ENCODE data around the gene MAPK10. TPM values are rescaled to one million over a fixed set of nuclear protein-coding genes. Genes with fewer than 3 reads are reported as not detected.

The MAPK10 gene
- total and polyA plus RNA-seq, 2 experiments from 2014 or later, result 3.6 to 8.1 TPM

DNA sequence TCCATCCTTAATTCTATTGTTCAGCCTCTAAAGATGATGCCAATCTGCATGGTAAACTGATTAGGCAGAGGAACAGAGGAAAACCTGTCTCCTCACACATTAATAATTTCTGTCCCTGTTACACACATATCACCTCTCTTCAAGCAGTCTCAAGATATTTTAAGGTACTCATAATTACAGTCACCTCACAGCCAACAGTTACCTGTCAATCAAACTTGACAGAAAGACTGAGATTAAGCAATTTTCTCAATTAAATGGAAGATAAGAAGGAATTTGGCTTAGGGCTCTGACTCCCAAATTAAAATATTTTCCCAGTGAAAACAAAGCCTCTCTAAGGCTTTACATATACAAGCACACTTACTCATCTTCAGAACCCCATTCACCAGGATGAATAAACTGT is 85.2 kb downstream of the MAPK10 start:
- Histone ChIP-seq H3K36me3 (ENCODE audit: insufficient read depth) (no peaks in the 10 kb centered on the region), H3F3A (replicated peaks; ENCODE audit: low read depth) (no peaks in the 10 kb centered on the region), H2AFZ (no peak overlapping the region), H4K20me1 (replicated peaks; ENCODE audit: insufficient read depth) (no peaks in the 10 kb centered on the region), H3K4me3 (no peak overlapping the region), H3K79me2 (replicated peaks; ENCODE audit: insufficient read depth) (no peaks in the 10 kb centered on the region), H3K27me3 (ENCODE audit: insufficient read depth) (no peaks in the 10 kb centered on the region), H3K4me1 (ENCODE audit: insufficient read depth) (no peaks in the 10 kb centered on the region), H3K27ac (ENCODE audit: low read depth) (no peak overlapping the region), H3K9me2 (ENCODE audit: insufficient read depth) (no peaks in the 10 kb centered on the region), H3K4me2 (no peak overlapping the region)
- Mint-ChIP-seq H3K4me3 (no peak overlapping the region), H3K4me1 (peaks cover 4% of the 10 kb centered on the region; the same call in 2 of the 3 replicates), H3K36me3 (ENCODE audit: low read depth) (no peaks in the 10 kb centered on the region), H3K27ac (no peak overlapping the region), H3K27me3 (ENCODE audit: insufficient read depth, low read depth, poor library complexity) (no peaks in the 10 kb centered on the region), H3K9me3 (no peaks in the 10 kb centered on the region; the same call in 2 of the 3 replicates)
- DNase-seq (ENCODE audit: low spot score), result no peak
- ATAC-seq, result no peak
- TF ChIP-seq NANOG (IDR thresholded peaks at IDR 0.05; ENCODE audit: borderline replicate concordance) (no peak), EZH2 (IDR thresholded peaks at IDR 0.05; ENCODE audit: low read depth, unreplicated experiment) (no peak), CREB1 (CRISPR knock-in tag; IDR thresholded peaks at IDR 0.05; ENCODE audit: low read depth) (no peak), STAT1 (IDR thresholded peaks at IDR 0.05; ENCODE audit: unreplicated experiment) (no peak), ZNF114 (CRISPR knock-in tag; IDR thresholded peaks at IDR 0.05) (no peak)
- TF ChIP-seq, protein P1, sequence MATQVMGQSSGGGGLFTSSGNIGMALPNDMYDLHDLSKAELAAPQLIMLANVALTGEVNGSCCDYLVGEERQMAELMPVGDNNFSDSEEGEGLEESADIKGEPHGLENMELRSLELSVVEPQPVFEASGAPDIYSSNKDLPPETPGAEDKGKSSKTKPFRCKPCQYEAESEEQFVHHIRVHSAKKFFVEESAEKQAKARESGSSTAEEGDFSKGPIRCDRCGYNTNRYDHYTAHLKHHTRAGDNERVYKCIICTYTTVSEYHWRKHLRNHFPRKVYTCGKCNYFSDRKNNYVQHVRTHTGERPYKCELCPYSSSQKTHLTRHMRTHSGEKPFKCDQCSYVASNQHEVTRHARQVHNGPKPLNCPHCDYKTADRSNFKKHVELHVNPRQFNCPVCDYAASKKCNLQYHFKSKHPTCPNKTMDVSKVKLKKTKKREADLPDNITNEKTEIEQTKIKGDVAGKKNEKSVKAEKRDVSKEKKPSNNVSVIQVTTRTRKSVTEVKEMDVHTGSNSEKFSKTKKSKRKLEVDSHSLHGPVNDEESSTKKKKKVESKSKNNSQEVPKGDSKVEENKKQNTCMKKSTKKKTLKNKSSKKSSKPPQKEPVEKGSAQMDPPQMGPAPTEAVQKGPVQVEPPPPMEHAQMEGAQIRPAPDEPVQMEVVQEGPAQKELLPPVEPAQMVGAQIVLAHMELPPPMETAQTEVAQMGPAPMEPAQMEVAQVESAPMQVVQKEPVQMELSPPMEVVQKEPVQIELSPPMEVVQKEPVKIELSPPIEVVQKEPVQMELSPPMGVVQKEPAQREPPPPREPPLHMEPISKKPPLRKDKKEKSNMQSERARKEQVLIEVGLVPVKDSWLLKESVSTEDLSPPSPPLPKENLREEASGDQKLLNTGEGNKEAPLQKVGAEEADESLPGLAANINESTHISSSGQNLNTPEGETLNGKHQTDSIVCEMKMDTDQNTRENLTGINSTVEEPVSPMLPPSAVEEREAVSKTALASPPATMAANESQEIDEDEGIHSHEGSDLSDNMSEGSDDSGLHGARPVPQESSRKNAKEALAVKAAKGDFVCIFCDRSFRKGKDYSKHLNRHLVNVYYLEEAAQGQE (IDR thresholded peaks at IDR 0.05; ENCODE audit: unreplicated experiment), result no peak
- TF ChIP-seq, protein P2, sequence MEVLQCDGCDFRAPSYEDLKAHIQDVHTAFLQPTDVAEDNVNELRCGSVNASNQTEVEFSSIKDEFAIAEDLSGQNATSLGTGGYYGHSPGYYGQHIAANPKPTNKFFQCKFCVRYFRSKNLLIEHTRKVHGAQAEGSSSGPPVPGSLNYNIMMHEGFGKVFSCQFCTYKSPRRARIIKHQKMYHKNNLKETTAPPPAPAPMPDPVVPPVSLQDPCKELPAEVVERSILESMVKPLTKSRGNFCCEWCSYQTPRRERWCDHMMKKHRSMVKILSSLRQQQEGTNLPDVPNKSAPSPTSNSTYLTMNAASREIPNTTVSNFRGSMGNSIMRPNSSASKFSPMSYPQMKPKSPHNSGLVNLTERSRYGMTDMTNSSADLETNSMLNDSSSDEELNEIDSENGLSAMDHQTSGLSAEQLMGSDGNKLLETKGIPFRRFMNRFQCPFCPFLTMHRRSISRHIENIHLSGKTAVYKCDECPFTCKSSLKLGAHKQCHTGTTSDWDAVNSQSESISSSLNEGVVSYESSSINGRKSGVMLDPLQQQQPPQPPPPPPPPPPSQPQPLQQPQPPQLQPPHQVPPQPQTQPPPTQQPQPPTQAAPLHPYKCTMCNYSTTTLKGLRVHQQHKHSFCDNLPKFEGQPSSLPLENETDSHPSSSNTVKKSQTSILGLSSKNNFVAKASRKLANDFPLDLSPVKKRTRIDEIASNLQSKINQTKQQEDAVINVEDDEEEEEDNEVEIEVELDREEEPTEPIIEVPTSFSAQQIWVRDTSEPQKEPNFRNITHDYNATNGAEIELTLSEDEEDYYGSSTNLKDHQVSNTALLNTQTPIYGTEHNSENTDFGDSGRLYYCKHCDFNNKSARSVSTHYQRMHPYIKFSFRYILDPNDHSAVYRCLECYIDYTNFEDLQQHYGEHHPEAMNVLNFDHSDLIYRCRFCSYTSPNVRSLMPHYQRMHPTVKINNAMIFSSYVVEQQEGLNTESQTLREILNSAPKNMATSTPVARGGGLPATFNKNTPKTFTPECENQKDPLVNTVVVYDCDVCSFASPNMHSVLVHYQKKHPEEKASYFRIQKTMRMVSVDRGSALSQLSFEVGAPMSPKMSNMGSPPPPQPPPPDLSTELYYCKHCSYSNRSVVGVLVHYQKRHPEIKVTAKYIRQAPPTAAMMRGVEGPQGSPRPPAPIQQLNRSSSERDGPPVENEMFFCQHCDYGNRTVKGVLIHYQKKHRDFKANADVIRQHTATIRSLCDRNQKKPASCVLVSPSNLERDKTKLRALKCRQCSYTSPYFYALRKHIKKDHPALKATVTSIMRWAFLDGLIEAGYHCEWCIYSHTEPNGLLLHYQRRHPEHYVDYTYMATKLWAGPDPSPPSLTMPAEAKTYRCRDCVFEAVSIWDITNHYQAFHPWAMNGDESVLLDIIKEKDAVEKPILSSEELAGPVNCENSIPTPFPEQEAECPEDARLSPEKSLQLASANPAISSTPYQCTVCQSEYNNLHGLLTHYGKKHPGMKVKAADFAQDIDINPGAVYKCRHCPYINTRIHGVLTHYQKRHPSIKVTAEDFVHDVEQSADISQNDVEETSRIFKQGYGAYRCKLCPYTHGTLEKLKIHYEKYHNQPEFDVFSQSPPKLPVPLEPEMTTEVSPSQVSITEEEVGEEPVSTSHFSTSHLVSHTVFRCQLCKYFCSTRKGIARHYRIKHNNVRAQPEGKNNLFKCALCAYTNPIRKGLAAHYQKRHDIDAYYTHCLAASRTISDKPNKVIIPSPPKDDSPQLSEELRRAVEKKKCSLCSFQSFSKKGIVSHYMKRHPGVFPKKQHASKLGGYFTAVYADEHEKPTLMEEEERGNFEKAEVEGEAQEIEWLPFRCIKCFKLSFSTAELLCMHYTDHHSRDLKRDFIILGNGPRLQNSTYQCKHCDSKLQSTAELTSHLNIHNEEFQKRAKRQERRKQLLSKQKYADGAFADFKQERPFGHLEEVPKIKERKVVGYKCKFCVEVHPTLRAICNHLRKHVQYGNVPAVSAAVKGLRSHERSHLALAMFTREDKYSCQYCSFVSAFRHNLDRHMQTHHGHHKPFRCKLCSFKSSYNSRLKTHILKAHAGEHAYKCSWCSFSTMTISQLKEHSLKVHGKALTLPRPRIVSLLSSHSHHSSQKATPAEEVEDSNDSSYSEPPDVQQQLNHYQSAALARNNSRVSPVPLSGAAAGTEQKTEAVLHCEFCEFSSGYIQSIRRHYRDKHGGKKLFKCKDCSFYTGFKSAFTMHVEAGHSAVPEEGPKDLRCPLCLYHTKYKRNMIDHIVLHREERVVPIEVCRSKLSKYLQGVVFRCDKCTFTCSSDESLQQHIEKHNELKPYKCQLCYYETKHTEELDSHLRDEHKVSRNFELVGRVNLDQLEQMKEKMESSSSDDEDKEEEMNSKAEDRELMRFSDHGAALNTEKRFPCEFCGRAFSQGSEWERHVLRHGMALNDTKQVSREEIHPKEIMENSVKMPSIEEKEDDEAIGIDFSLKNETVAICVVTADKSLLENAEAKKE (CRISPR knock-in tag; IDR thresholded peaks at IDR 0.05), result no peak

Data from GM23338 (cell line).